ENCODE measurements around the gene SH2B3. TPM values are rescaled to one million over a fixed set of nuclear protein-coding genes. Genes with fewer than 3 reads are reported as not detected.

Gene SH2B3
- total and polyA plus RNA-seq, 9 of the 15 experiments (the other 6 are each of a cell fraction or from before 2014, with no cell fraction given) = 10.8 to 75.3 (median 37.4) TPM

GRCh38 chr12:111409403-111409779 is 3.7 kb downstream of the SH2B3 start:
- H3K9me3 ChIP-seq (replicated peaks; ENCODE audit: control insufficient read depth, insufficient read depth, low read depth, low read length) = no peaks in the 10 kb centered on the region
- peaks cover 69 to 86% of the 10 kb centered on the region in 2 experiments for H3K4me1 ChIP-seq (replicated peaks in 1 of 2; ENCODE audit: control insufficient read depth in 2 of 2, insufficient read depth in 2 of 2, low read length in 2 of 2)
- H3K27me3 ChIP-seq (ENCODE audit: control insufficient read depth in 2 of 2, insufficient read depth in 2 of 2, low read length in 2 of 2) = no peaks in the 10 kb centered on the region
- peak overlapping the region; percentile 92 for H3K27ac ChIP-seq (ENCODE audit: extremely low read depth, low read depth, low read length)
- peak overlapping the region; percentile 90 to 91 for H3K9ac ChIP-seq (ENCODE audit: insufficient read depth in 1 of 2, low read depth in 2 of 2, low read length in 2 of 2)
- in situ Hi-C loops (cut with MboI) (loop anchor here (5.0 kb wide), 1 partner anchor 263 kb away; no protein-coding TSS in a partner anchor), intact Hi-C loops (cut with micrococcal nuclease) (loop anchor here (5.0 kb wide), 2 partner anchors 188 to 278 kb away; partner anchors contain the start of genes ACAD10, ATXN2 and BRAP)
- H3K4me3 ChIP-seq = peak overlapping the region; percentile 93
- H3K4me2 ChIP-seq (ENCODE audit: insufficient read depth, low read length) = peak overlapping the region; percentile 92
- H4K20me1 ChIP-seq (replicated peaks; ENCODE audit: control insufficient read depth, insufficient read depth, low read length) = peaks cover 60% of the 10 kb centered on the region
- DNase-seq (ENCODE audit: extremely low read depth in 1 of 4, low spot score in 3 of 4) = peak in 1 of 4 experiments; percentile 40
- BruUV-seq (replicated peaks) = no TSS peak
- no peak overlapping the region for H2AFZ ChIP-seq (ENCODE audit: low read depth, low read length)
- no peak for ATAC-seq
- no peak for FAIRE-seq
- H3K79me2 ChIP-seq (ENCODE audit: control insufficient read depth, insufficient read depth, low read length) = peaks cover 87% of the 10 kb centered on the region
- CTCF ChIA-PET (ENCODE audit: low intra/inter-chr PET ratio) = no interaction called here
- peaks cover 18% of the 10 kb centered on the region for H3K9me1 ChIP-seq (ENCODE audit: control insufficient read depth, insufficient read depth, low read length)
- 3% methylated on average over 15 of the region's 15 CpGs for WGBS (ENCODE audit: insufficient coverage, low coverage, missing lambda C conversion rate)
- POLR2A ChIA-PET = interaction anchor here (1.4 kb wide), 1 partner anchor 16 kb away, joined by 5 read pairs; no protein-coding TSS in a partner anchor
- peaks cover 59% of the 10 kb centered on the region for H3K36me3 ChIP-seq (ENCODE audit: control insufficient read depth, insufficient read depth, low read length)
- 0 out of 2 replicates have a peak, but pooled peaks have one; percentile 7 for TF ChIP-seq SMARCA5 (IDR thresholded peaks at IDR 0.05)
- no peak for TF ChIP-seq ZFP30 (CRISPR knock-in tag; IDR thresholded peaks at IDR 0.05; ENCODE audit: borderline replicate concordance)
- peak; percentile 21; the same call in 1 of the 2 replicates for TF ChIP-seq NFE2 (IDR thresholded peaks at IDR 0.05; ENCODE audit: low read depth)
- TF ChIP-seq ATF7 (IDR thresholded peaks at IDR 0.05) = no peak
- no peak for TF ChIP-seq ZNF586 (CRISPR knock-in tag; conservative IDR thresholded peaks at IDR 0.05)
- 0 out of 4 replicates have a peak, but pooled peaks of 1 of the 2 experiments have one; percentile 3 for TF ChIP-seq KDM1A (IDR thresholded peaks at IDR 0.05)
- peak; percentile 36 for TF ChIP-seq SAP30 (IDR thresholded peaks at IDR 0.05; ENCODE audit: borderline replicate concordance, insufficient read depth, low read depth, low read length, poor library complexity, severe bottlenecking)
- no peak for TF ChIP-seq MCM7 (IDR thresholded peaks at IDR 0.05)
- TF ChIP-seq SP2 (IDR thresholded peaks at IDR 0.05; ENCODE audit: extremely low read depth, low read depth, low read length, poor library complexity, severe bottlenecking) = no peak
- TF ChIP-seq, protein P1, sequence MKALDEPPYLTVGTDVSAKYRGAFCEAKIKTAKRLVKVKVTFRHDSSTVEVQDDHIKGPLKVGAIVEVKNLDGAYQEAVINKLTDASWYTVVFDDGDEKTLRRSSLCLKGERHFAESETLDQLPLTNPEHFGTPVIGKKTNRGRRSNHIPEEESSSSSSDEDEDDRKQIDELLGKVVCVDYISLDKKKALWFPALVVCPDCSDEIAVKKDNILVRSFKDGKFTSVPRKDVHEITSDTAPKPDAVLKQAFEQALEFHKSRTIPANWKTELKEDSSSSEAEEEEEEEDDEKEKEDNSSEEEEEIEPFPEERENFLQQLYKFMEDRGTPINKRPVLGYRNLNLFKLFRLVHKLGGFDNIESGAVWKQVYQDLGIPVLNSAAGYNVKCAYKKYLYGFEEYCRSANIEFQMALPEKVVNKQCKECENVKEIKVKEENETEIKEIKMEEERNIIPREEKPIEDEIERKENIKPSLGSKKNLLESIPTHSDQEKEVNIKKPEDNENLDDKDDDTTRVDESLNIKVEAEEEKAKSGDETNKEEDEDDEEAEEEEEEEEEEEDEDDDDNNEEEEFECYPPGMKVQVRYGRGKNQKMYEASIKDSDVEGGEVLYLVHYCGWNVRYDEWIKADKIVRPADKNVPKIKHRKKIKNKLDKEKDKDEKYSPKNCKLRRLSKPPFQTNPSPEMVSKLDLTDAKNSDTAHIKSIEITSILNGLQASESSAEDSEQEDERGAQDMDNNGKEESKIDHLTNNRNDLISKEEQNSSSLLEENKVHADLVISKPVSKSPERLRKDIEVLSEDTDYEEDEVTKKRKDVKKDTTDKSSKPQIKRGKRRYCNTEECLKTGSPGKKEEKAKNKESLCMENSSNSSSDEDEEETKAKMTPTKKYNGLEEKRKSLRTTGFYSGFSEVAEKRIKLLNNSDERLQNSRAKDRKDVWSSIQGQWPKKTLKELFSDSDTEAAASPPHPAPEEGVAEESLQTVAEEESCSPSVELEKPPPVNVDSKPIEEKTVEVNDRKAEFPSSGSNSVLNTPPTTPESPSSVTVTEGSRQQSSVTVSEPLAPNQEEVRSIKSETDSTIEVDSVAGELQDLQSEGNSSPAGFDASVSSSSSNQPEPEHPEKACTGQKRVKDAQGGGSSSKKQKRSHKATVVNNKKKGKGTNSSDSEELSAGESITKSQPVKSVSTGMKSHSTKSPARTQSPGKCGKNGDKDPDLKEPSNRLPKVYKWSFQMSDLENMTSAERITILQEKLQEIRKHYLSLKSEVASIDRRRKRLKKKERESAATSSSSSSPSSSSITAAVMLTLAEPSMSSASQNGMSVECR (CRISPR knock-in tag; IDR thresholded peaks at IDR 0.05) = 0 out of 2 replicates have a peak, but pooled peaks have one; percentile 15
- 0 out of 2 replicates have a peak, but pooled peaks have one; percentile 11 for TF ChIP-seq MTA1 (IDR thresholded peaks at IDR 0.05; ENCODE audit: borderline replicate concordance)
- peak; percentile 89 for TF ChIP-seq ZNF316 (IDR thresholded peaks at IDR 0.05)
- TF ChIP-seq BRD9 (IDR thresholded peaks at IDR 0.05; ENCODE audit: low read depth, partially characterized antibody) = peak; percentile 2
- TF ChIP-seq E2F8 (IDR thresholded peaks at IDR 0.05; ENCODE audit: low read depth, partially characterized antibody) = no peak
- no peak for TF ChIP-seq ZNF24 (IDR thresholded peaks at IDR 0.05)
- no peak for TF ChIP-seq XRCC5 (IDR thresholded peaks at IDR 0.05; ENCODE audit: low read depth, low read length)
